IMR-90 (cell line): ENCODE measurements around the gene DDX60. TPM values are rescaled to one million over a fixed set of nuclear protein-coding genes. Genes with fewer than 3 reads are reported as not detected.

ENCODE experiments used
- ATAC-seq: fragments of 200-7000 bp; cut with Tn5 transposase; 2 replicates; pipeline ENCODE4 v1.9.1; 2020; ENCODE audit warnings: low read depth, mild to moderate bottlenecking, moderate library complexity
- BruUV-seq: library from RNA; stranded (reverse); fragments of 400-500 nt; replicated peaks from 2 replicates; lab custom pipeline; 2021; lab: Mats Ljungman, UMichigan
- CTCF ChIA-PET: fragments of 300-600 bp; formaldehyde crosslinking; extraction: SDS; loops from one replicate; lab custom pipeline; 2021; ENCODE audit warnings: antibody characterized with exemption; lab: Yijun Ruan, JAX
- POLR2A ChIA-PET: fragments of 300-600 bp; sonication (Branson Sonifier 250); formaldehyde crosslinking; loops from one replicate; lab custom pipeline; 2022; ENCODE audit warnings: antibody characterized with exemption; ENCODE audit not compliant: unreplicated experiment; lab: Charles Lee
- DNase-seq: peaks from one replicate; pipeline ENCODE4 v3.0.0; 2013
- H2AFZ ChIP-seq: replicated peaks from 2 replicates; pipeline ENCODE3; 2013; ENCODE audit warnings: low read length, mild to moderate bottlenecking; ENCODE audit not compliant: poor library complexity
- H2AK5ac ChIP-seq: 2 replicates; pipeline ENCODE4 v1.6.1; 2013; ENCODE audit warnings: low read depth, low read length, inconsistent platforms
- H2AK9ac ChIP-seq: replicated peaks from 2 replicates; pipeline ENCODE3; 2013; ENCODE audit warnings: mild to moderate bottlenecking, low read depth, low read length, moderate library complexity; ENCODE audit not compliant: poor library complexity
- H2BK120ac ChIP-seq: 2 replicates; pipeline ENCODE4 v1.6.1; 2013; ENCODE audit warnings: low read depth, low read length, inconsistent platforms
- H2BK15ac ChIP-seq: 3 replicates; pipeline ENCODE4 v1.6.1; 2013; ENCODE audit warnings: low read depth, low read length, inconsistent platforms
- H2BK20ac ChIP-seq: 2 replicates; pipeline ENCODE4 v1.6.1; 2013; ENCODE audit warnings: low read depth, mild to moderate bottlenecking, inconsistent platforms, low read length, moderate library complexity
- H2BK5ac ChIP-seq: 2 replicates; pipeline ENCODE4 v1.6.1; 2013; ENCODE audit warnings: mild to moderate bottlenecking, low read depth, low read length, inconsistent platforms; ENCODE audit not compliant: poor library complexity, severe bottlenecking
- H3K14ac ChIP-seq: replicated peaks from 2 replicates; pipeline ENCODE4 v1.6.1; 2013; ENCODE audit warnings: low read depth, low read length, inconsistent platforms
- H3K18ac ChIP-seq: 2 replicates; pipeline ENCODE4 v1.6.1; 2013; ENCODE audit warnings: low read depth, low read length, control low read depth
- H3K23ac ChIP-seq: 2 replicates; pipeline ENCODE4 v1.6.1; 2013; ENCODE audit warnings: low read depth, low read length, inconsistent platforms
- H3K27ac ChIP-seq: 2 replicates; pipeline ENCODE4 v1.5.1; 2013; ENCODE audit warnings: mild to moderate bottlenecking, control low read depth, low read length; ENCODE audit not compliant: insufficient read depth
- H3K27me3 ChIP-seq: 2 replicates; pipeline ENCODE4 v1.6.1; 2013; ENCODE audit warnings: low read length; ENCODE audit not compliant: control insufficient read depth, insufficient read depth
- H3K36me3 ChIP-seq: 2 replicates; pipeline ENCODE4 v1.6.1; 2013; ENCODE audit warnings: low read length, mixed read lengths; ENCODE audit not compliant: control insufficient read depth, insufficient read depth
- H3K4ac ChIP-seq: 2 replicates; pipeline ENCODE4 v1.6.1; 2013; ENCODE audit warnings: low read depth, low read length, inconsistent platforms
- H3K4me1 ChIP-seq: 2 replicates; pipeline ENCODE4 v1.6.1; 2013; ENCODE audit warnings: low read length, mixed read lengths; ENCODE audit not compliant: control insufficient read depth, insufficient read depth
- H3K4me2 ChIP-seq: 2 replicates; pipeline ENCODE4 v1.6.1; 2013; ENCODE audit warnings: low read depth, mild to moderate bottlenecking, control low read depth, low read length, moderate library complexity
- H3K4me3 ChIP-seq: 2 replicates; pipeline ENCODE4 v1.5.1; 2013; ENCODE audit warnings: low read depth, mild to moderate bottlenecking, control low read depth, low read length, moderate library complexity; ENCODE audit not compliant: insufficient read depth
- H3K56ac ChIP-seq: 2 replicates; pipeline ENCODE4 v1.6.1; 2013; ENCODE audit warnings: low read length, inconsistent platforms; ENCODE audit not compliant: insufficient read depth; ENCODE audit errors: extremely low read depth
- H3K79me1 ChIP-seq, 2 experiments: 2 replicates each; pipeline ENCODE4 v1.6.1; 2013; ENCODE audit warnings: low read length in 2 of 2, inconsistent platforms in 1 of 2, low read depth in 1 of 2
- H3K9ac ChIP-seq: 2 replicates; pipeline ENCODE4 v1.6.1; 2013; ENCODE audit warnings: low read depth, low read length, control low read depth
- H3K9me1 ChIP-seq: 2 replicates; pipeline ENCODE4 v1.6.1; 2013; ENCODE audit warnings: low read length, inconsistent platforms; ENCODE audit not compliant: insufficient read depth
- H3K9me3 ChIP-seq: 2 replicates; pipeline ENCODE4 v1.6.1; 2013; ENCODE audit warnings: low read length; ENCODE audit not compliant: control insufficient read depth, insufficient read depth
- H4K20me1 ChIP-seq: 2 replicates; pipeline ENCODE4 v1.6.1; 2013; ENCODE audit warnings: low read length, inconsistent platforms; ENCODE audit not compliant: insufficient read depth
- H4K5ac ChIP-seq: 2 replicates; pipeline ENCODE4 v1.6.1; 2013; ENCODE audit warnings: mild to moderate bottlenecking, low read depth, low read length, control low read depth
- H4K8ac ChIP-seq, 2 experiments: 2 replicates each; pipeline ENCODE4 v1.6.1; 2013; ENCODE audit warnings: low read depth in 2 of 2, low read length in 2 of 2, control low read depth in 1 of 2, inconsistent platforms in 1 of 2
- H4K91ac ChIP-seq: 2 replicates; pipeline ENCODE4 v1.6.1; 2013; ENCODE audit warnings: low read depth, low read length, inconsistent platforms; ENCODE audit not compliant: insufficient read depth
- CEBPB ChIP-seq: IDR thresholded peaks from 2 replicates; pipeline ENCODE4 v1.6.1; 2012; ENCODE audit warnings: low read depth, low read length, improper control_type of control experiment
- CTCF ChIP-seq: conservative IDR thresholded peaks from 2 replicates; pipeline ENCODE4 v1.5.1; 2012; ENCODE audit warnings: mild to moderate bottlenecking, low read depth, low read length, improper control_type of control experiment
- ELK1 ChIP-seq: fragments of 150-350 bp; IDR thresholded peaks from 2 replicates; pipeline ENCODE4 v1.6.1; 2016; ENCODE audit warnings: low read depth, mild to moderate bottlenecking, low read length, moderate library complexity, borderline replicate concordance
- FOS ChIP-seq: fragments of 150-350 bp; IDR thresholded peaks from 2 replicates; pipeline ENCODE4 v1.6.1; 2016; ENCODE audit warnings: low read depth, low read length
- MAZ ChIP-seq: IDR thresholded peaks from 2 replicates; pipeline ENCODE4 v1.6.1; 2012; ENCODE audit warnings: low read depth, mild to moderate bottlenecking, low read length, improper control_type of control experiment, moderate library complexity, borderline replicate concordance
- MXI1 ChIP-seq: IDR thresholded peaks from 2 replicates; pipeline ENCODE4 v1.6.1; 2012; ENCODE audit warnings: low read depth, mild to moderate bottlenecking, low read length, moderate library complexity, borderline replicate concordance
- NFE2L2 ChIP-seq: fragments of 150-350 bp; IDR thresholded peaks from 2 replicates; pipeline ENCODE4 v1.6.1; 2016; ENCODE audit warnings: low read depth, mild to moderate bottlenecking, low read length
- SMC3 ChIP-seq: fragments of 150-350 bp; IDR thresholded peaks from 2 replicates; pipeline ENCODE4 v1.6.1; 2016; ENCODE audit warnings: low read depth, mild to moderate bottlenecking, antibody characterized with exemption, low read length, moderate library complexity
- USF2 ChIP-seq: fragments of 150-350 bp; IDR thresholded peaks from 2 replicates; pipeline ENCODE4 v1.6.1; 2017; ENCODE audit warnings: mild to moderate bottlenecking, antibody characterized with exemption, low read length, low read depth
- WGBS, 2 experiments: methylation state at CpG; one replicate each; pipeline versions ENCODE4 v1.1.5 to v1.1.7; 2013; ENCODE audit warnings: missing lambda C conversion rate in 2 of 2; ENCODE audit not compliant: insufficient read length in 1 of 2; ENCODE audit errors: extremely low coverage in 2 of 2; 5-methylcytosine and 5-hydroxymethylcytosine counted together
- dilution Hi-C: fragments of 300-500 bp; cut with HindIII; formaldehyde crosslinking; loops from one replicate; pipeline ENCODE4 v1.14.3; 2018; ENCODE audit warnings: low sequenced_read_pairs; ENCODE audit not compliant: unreplicated experiment
- in situ Hi-C: fragments of 300-500 bp; cut with MboI; formaldehyde crosslinking; loops from 3 replicates; pipeline ENCODE4 v1.14.3; 2019; ENCODE audit warnings: low sequenced_read_pairs, inconsistent platforms, mixed read lengths
- intact Hi-C: fragments of 100-400 bp; cut with micrococcal nuclease; formaldehyde crosslinking; loops from 2 replicates; pipeline ENCODE4 v1.10.0; 2022
- polyA plus RNA-seq, 3 experiments: library from polyadenylated mRNA; depleted of rRNA; stranded (reverse); fragments of >200 nt; gene quantifications; 2 replicates each; pipeline ENCODE4 v1.2.3, GENCODE V29; 2012; ENCODE audit warnings: low replicate concordance in 1 of 3
- total RNA-seq: library from RNA; depleted of rRNA; stranded (reverse); fragments of >200 nt; gene quantifications from 2 replicates; pipeline ENCODE4 v1.2.3, GENCODE V29; 2012

DDX60 gene
- total and polyA plus RNA-seq, 2 of the 4 experiments (the other 2 are of a cell fraction) = 3.1 to 6.6 TPM

- no peak overlapping the region for H4K91ac ChIP-seq
These were observed 39.0 kb downstream of the DDX60 start for GRCh38 chr4:168279556-168279955.

More at GRCh38 chr4:168279556-168279955, 39.0 kb downstream of the DDX60 start:
- WGBS, 2 experiments = 17% methylated on average over 1 of the region's 2 CpGs; no CpG with 5 or more reads in 1 of the 2 experiments
- no peak overlapping the region for H3K4me3 ChIP-seq
- no peak for ATAC-seq
- H3K36me3 ChIP-seq = no peaks in the 10 kb centered on the region
- BruUV-seq = no TSS peak
- H3K27ac ChIP-seq = no peak overlapping the region
- no peaks in the 10 kb centered on the region for H3K9me1 ChIP-seq
- in situ Hi-C loops = no loop called here
- H3K4me2 ChIP-seq = no peak overlapping the region
- H4K8ac ChIP-seq = no peak overlapping the region
- H3K79me1 ChIP-seq = no peaks in the 10 kb centered on the region
- H3K14ac ChIP-seq = no peak overlapping the region
- ChIA-PET POLR2A (no interaction called here), CTCF (no interaction called here)
- no peaks in the 10 kb centered on the region for H3K9me3 ChIP-seq
- TF ChIP-seq CEBPB = no peak
- no peak for TF ChIP-seq ELK1
- no peak for TF ChIP-seq SMC3
- no peak for TF ChIP-seq NFE2L2
- no peak for TF ChIP-seq MAZ
- TF ChIP-seq CTCF = no peak
- no peak for TF ChIP-seq MXI1
- no peak for TF ChIP-seq USF2
- no peak for TF ChIP-seq FOS
- no peaks in the 10 kb centered on the region for H3K27me3 ChIP-seq
- no peak overlapping the region for H2AK9ac ChIP-seq
- no peak overlapping the region for H2BK120ac ChIP-seq
- no peaks in the 10 kb centered on the region for H4K20me1 ChIP-seq
- dilution Hi-C loops = no loop called here
- H2BK5ac ChIP-seq = no peak overlapping the region
- H2AFZ ChIP-seq = no peak overlapping the region
- no peak overlapping the region for H2BK20ac ChIP-seq
- intact Hi-C loops = no loop called here
- no peak overlapping the region for H3K23ac ChIP-seq
- no peak overlapping the region for H3K9ac ChIP-seq
- H2BK15ac ChIP-seq = no peak overlapping the region
- H3K56ac ChIP-seq = no peak overlapping the region
- no peak overlapping the region for H4K5ac ChIP-seq
- no peak overlapping the region for H3K18ac ChIP-seq
- H3K4me1 ChIP-seq = no peaks in the 10 kb centered on the region
- DNase-seq = no peak
- no peak overlapping the region for H3K4ac ChIP-seq
- H2AK5ac ChIP-seq = no peak overlapping the region
